Activated CD4-positive, alpha-beta T cell treated with anti-CD3 and anti-CD28 coated beads, Interleukin-2, Interleukin-6, amounts not matched to agents 100 ng/mL and 50 ng/mL, durations not matched to agents 16 hours and 8 hours (primary cell): ENCODE results near the gene OR10H5.
"Not testable (repeated sequence)": the region's sequence is repeated elsewhere in the genome, so short reads cannot be mapped to it uniquely, and the experiment has no call there.

Experiments
- DNase-seq: peaks from one replicate; pipeline ENCODE4 v3.0.0-alpha.2; 2020

OR10H5 gene

DNA sequence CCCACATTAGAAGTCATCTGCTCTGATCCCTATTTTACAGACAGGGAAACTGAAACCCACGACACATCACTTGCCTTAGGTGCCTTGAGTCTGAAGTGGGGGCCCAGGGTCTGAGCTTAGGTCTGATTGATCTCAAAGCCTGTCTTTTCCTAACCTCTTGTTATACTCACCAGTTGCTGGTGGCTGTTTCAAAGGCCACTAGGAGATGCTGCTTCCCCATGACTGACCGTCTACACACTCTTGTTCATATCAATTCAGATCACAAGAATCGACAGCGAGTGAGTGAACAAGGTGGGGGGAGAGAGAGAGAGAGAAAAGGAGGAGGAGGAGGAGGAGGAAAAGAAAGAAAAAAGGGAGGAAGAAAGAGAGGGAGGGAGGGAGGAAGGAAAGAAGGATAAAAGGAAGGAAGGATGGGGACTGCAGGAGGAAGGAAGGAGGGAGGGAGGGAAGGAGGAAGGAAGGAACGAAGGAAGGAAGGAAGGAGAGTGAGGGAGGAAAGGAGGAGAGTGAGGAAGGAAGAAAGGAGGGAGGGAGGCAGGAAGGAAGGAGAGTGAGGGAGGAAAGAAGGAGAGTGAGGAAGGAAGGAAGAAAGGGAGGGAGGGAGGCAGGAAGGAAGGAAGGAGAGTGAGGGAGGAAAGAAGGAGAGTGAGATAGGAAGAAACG is 24.7 kb downstream of the OR10H5 start:
- peak; percentile 10 for DNase-seq

DNA sequence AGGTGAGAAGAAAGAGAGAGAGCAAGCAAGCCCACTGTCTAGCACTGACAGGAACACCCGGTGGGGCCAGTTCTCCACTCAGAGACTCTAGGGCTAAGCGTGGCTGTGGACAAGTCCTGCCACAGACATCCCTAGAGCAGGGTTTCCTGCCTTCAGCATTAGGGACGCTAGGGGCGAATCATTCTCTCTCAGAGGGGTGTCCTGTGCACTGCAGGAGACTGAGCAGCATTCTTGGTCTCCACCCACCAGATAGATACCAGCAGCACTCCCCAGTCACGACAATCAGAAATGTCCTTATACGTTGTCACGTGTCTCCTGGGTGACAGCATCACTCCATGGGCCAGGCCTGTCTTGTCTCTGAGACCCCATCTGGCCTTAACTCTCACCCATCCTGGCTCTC is 26.5 kb downstream of the OR10H5 start:
- DNase-seq = no peak

DNA sequence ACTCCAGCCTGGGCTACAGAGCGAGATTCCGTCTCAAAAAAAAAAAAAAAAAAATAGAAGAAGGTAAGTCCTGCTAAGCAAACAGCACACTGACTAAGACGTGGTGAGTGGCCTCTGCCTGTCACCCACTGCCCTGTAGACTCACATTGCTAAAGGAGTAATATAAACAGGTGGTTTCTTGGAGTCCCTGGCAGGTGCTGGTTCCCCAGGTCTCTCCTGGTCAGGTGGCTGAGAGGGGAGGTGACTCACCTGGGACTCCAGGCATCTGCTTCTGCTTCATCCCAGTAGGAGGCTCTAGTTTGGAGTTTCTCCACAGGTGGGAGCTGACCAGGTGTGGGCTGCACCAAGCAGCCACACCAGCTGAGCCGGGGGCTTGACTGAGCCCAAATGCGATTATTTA is 27.8 kb downstream of the OR10H5 start, which contains the start of gene OR10H1:
Gene OR10H1, minus strand, starts transcription at position 359 of the 400 bp plus-strand sequence. CDS start 7,627 bp downstream, outside the sequence.
- no peak for DNase-seq

DNA sequence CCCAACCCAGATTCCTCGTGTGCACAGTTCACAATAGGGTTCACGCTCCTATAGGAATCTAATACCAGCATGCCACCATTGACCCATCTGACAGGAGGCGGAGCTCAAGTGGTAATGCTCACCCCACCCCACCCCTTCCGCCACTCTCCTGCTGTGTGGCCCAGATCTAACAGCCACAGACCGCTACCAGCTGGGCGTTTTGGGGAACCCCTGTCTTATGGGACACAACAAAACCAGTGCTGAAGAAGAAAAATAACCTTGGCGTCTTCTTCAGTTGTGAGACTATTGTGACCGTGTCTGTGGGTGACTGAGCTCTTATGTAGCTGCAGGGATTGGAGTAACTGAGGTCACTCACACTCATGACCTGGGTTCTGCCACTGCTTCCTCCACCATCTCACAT is 33.2 kb downstream of the OR10H5 start:
- DNase-seq = no peak

DNA sequence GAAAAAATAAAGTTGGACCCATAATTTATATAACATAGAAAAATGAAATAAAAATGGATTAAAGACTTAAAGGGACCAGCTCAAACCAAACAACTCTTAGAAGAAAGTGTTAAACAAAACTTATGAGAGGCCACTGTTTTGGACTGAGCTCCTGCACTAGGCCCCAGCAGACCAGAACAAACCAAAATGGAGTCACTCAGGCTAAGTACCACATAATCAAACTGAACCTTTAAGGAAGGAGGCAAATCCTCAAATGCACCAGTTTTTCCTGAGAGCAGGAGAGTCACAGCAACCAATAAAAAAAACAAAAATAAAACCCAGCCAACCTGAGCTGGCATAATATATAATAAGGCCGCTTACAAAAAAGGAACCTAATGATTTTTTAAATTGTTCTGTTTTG is 38.3 kb downstream of the OR10H5 start:
- DNase-seq = no peak

DNA sequence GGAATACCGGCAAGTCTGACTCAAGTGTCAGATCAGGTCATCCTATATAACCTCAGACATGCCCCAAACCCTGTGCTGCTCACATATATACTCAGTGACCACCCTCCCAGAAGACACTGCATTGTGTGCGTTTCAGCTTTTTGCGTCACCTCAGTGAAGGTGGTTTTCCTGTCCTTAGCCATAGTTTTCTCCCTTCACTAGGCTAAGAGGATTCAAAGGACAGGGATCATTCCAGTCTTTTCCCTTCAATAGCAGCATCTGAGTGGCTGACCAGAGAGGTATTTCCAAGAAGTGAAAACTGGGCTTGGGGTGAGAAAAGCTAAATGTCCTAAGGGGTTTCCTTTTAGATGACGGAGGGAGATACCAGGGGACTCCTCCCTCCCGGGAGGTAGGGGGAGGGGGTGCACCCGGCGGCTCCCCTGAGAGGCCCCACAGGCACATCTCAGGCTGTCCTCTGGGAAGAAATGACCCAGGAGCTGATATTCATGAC is 40.7 kb downstream of the OR10H5 start:
- DNase-seq = no peak

DNA sequence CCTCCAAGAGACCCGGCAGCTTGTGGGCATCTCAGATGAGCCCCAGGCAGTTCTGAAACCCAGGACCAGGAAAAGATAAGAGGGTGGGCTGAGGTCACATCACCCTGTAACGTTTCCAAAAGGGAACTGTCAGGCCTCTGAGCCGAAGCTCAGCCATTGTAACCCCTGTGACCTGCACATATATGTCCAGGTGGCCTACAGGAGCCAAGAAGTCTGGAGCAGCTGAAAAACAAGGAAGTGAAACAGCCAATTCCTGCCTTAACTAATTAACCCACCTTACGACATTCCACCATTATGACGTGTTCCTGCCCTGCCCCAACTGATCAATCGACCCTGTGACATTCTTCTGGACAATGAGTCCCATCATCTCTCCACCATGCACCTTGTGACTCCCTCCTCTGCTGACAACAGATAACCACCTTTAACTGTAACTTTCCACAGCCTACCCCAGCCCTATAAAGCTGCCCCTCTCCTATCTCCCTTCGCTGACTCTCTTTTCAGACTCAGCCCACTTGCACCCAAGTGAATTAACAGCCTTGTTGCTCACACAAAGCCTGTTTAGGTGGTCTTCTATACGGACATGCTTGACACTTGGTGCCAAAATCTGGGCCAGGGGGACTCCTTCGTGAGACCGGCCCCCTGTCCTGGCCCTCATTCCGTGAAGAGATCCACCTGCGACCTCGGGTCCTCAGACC is 41.3 kb downstream of the OR10H5 start:
- not testable (repeated sequence) for DNase-seq

DNA sequence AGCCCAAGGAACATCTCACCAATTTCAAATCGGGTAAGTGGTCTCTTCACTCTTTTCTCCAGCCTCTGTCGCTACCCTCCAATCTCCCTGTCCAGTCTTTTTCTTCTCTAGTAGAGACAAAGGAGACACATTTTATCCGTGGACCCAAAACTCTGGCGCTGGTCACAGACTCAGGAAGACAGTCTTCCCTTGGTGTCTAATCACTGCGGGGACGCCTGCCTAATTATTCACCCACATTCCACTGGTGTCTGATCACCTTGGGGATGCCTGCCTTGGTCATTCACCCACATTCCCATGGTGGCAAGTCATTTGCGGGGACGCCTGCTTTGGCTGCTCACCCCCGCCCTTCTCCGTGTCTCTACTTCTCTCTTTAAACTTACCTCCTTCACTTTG is 41.8 kb downstream of the OR10H5 start:
- no peak for DNase-seq

DNA sequence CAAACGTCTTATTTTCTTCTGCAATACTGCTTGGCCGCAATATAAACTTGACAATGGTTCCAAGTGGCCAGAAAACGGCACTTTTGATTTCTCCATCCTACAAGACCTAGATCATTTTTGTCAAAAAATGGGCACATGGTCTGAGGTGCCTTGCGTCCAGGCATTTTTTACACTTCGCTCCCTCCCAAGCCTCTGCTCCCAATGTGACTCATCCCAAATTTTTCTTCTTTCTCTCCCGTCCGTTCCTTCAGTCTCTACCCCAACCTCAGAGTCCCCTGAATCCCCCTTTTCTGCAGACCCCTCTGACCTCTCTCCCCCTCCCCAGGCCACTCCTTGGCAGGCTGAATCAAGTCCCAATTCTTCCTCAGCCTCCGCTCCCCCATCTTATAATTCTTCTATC is 42.3 kb downstream of the OR10H5 start:
- no peak for DNase-seq

DNA sequence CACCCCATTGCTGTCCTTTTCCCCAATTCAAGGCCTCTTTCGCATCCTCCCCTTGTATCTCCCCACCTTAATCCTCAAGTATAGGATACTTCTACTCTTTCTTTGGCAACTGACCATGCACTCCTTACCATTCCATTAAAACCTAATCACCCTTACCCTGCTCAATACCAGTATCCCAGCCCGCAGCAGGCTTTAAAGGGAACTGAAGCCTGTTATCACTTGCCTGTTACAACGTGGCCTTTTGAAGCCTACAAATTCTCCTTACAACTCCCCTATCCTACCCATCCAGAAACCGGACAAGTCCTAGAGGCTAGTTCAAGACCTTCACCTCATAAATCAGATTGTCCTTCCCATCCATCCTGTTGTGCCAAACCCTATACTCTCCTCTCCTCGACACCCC is 44.2 kb downstream of the OR10H5 start:
- DNase-seq = no peak

DNA sequence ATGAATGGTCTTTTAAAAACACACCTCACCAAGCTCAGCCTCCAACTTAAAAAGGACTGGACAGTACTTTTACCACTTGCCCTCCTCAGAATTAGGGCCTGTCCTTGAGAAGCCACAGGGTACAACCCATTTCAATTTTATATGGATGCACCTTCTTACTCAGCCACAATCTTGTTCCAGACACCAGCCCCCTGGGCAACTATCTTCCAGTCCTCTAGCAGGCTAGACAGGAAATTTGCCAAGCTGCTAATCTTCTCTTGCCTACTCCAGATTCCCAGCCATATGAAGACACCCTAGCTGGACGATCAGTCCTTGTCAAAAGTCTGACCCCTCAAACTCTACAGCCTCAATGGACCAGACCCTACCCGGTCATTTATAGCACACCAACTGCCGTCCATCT is 46.8 kb downstream of the OR10H5 start:
- not testable (repeated sequence) for DNase-seq

DNA sequence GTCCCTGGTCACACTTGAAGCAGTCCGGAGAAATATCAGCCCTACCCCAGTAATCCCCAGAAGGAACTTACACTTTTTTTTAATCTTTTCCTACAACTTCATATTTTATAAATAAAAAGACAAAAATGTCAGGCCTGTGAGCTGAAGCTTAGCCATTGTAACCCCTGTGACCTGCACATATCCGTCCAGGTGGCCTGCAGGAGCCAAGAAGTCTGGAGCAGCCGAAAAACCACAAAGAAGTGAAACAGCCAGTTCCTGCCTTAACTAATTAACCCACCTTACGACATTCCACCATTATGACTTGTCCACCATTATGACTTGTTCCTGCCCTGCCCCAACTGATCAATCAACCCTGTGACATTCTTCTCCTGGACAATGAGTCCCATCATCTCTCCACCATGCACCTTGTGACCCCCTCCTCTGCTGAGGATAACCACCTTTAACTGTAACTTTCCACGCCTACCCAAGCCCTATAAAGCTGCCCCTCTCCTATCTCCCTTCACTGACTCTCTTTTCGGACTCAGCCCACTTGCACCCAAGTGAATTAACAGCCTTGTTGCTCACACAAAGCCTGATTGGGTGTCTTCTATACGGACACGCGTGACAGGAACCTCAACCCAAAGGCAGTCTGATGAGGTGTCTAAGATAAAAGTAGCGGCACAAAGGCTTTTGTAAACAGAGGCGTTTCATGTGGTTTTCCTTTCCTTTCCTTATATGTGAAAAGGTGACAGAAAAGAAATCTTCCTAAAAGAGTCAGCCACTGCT is 48.3 kb downstream of the OR10H5 start:
- peak; percentile 58 for DNase-seq

DNA sequence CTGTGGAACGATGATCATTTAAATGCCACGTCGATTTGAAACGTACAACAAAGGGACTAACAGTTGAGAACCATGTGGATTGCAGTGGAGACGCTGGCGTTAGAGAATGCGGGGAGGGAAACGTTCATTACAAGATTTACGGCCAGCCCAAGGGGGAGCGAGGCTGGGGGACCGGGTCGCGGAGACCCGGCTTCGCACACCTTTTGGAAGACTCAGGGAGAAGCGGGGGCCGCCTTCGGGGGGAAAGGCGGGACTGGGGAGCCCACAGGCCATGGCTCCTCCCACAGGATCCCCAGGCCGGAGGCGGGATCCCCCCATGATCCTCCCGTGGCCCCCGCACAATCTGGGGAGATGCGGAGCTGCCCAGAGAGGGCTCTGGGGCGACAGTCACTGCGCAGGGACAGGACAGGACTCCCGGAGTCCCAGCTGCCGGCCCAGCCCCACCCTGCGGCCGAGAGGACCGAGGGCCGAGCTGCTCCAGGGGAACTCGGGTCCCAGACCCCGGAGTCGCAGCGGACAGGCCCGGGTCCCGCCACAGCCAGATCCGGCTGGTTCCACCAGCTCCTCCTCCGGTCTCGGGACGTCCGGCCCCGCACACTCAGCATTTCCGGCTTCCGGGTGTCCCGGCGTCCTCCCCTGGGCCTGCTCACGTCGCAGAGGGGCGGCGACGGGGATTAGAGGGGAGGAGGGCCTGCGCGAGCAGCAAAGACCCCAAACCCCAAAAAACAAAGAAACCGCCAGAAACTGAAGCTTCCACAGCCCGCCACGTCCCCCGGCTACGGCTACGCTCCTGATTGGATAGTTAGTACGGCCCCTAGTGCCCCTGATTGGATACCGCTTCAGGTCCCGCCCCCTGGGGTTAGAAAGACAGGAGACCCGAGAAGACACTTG is 49.1 kb downstream of the OR10H5 start:
- peak; percentile 98 for DNase-seq

DNA sequence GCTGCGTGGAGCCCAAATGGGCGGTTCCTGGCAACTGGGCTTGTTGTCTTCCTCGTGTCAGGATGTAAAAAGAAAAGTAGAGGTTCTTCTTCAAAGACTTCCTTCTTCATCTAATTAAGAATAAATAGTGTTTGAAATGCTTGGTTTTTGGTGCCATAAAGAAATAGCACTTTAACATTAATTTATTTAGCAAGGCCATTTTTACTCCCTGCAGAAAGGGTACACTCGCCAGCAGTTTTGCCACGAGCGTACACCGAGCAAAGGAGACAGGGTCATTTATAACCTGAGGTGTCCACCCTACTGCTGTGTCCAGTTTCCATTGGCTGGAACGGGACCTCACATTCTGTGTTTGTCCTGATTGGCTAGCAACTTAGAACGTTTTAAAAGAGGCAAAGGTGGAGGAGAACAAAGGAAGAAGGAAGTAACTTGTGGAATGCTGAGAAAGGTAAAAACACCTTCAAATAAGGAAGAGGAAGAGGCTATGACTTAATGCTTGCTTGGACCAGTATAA is 49.8 kb downstream of the OR10H5 start:
- no peak for DNase-seq

DNA sequence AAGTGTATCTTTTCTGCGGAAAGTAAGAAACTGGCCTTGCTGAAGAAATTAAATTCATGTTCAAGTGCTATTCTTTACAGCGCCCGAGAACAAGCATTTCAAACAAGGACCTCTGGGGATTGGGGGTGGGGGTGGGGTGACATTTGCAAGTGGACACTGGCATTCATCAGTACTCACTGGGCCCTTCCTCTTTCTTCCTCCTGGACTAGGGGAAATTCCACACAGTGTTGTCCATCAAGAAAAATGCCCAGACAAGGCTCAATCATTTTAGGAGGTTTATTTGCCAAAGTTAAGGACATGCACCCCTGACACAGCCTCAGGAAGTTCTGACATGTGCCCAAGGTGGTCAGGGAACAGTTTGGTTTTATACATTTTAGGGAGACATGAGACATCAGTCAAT is 50.9 kb downstream of the OR10H5 start:
- no peak for DNase-seq

DNA sequence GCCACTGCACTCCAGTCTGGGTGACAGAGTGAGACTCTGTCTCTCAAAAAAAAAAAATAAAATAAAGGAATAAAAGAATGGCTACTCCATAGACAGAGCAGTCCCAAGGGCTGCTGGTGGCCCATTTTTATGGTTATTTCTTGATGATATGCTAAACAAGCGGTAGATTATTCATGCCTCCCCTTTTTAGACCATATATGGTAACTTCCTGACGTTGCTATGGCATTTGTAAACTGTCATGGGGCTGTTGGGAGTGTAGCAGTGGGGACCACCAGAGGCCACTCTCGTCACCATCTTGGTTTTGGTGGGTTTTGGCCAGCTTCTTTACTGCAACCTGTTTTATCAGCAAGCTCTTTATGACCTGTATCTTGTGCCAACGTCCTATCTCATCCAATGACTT is 52.4 kb downstream of the OR10H5 start:
- not testable (repeated sequence) for DNase-seq

DNA sequence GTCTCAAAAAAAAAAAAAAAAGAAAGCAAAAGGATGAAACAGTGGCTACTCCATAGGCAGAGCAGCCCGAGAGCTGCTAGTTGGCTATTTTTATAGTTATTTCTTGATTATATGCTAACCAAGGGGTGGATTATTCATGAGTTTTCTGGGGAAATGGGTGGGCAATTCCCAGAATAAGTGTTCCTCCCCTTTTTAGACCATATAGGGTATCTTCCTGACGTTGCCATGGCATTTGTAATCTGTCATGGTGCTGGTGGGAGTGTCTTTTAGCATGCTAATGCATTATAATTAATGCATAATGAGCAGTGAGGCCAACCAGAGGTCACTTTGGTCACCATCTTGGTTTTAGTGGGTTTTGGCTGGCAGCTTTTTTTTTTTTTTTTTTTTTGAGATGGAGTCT is 53.4 kb downstream of the OR10H5 start:
- DNase-seq = no peak

DNA sequence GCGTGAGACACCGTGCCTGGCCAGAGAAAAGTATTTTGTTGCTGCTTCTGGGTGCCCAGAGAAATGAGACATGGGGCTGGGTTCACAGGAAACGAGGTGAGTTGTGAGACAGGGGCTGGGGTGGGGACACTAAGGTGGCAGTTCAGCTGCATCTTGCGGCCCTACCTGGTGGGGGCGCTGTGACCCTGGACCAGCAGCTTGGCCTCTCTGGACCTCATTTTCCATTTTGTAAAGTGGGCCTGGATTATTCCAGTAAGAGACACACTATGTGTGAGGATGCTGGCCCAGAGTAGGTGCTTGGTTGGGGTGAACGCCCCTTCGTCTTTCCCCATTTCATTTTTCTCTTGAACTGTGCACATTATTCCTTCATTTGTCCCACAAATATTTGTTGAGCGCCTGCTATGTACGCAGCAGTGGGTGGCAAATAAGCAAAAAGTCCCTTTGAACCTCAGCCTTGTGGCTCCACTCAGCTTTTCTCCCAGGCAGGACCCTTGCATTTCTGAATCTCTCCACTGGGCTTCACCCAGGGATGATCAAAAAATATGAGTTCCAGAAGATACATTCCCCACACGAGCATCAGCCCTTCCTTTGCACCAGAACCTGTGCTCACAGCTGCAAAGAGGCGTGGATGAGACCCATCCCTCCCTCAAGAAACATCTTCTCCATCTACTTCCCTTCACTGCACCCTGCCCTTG is 54.6 kb downstream of the OR10H5 start:
- peak; percentile 8 for DNase-seq

DNA sequence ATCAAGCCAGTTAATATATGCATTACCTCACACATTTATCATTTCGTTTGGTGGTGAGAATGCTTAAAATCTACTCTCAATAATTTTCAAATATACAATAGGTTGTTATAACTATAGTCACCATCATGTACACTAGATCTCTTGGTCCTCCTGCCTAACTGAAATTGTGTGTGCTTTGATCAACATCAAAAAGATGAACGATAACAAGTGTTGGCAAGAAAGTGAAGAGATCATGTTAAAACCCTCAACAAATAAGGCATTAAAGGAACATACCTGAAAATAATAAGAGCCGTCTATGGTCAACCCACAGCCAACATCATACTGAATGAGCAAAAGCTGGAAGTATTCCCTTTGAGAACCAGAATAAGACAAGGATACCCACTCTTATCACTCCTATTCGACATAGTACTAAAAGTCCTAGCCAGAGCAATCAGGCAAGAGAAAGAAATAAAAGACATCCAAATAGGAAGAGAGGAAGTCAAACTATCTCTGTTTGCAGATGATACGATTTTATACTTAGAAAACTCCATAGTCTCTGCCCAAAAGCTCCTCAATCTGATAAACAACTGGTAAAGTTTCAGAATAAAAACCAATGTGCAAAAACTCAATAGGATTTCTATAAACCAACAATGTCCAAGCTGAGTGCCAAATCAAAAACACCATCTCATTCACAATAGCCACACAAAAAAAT is 55.9 kb downstream of the OR10H5 start:
- no peak for DNase-seq

DNA sequence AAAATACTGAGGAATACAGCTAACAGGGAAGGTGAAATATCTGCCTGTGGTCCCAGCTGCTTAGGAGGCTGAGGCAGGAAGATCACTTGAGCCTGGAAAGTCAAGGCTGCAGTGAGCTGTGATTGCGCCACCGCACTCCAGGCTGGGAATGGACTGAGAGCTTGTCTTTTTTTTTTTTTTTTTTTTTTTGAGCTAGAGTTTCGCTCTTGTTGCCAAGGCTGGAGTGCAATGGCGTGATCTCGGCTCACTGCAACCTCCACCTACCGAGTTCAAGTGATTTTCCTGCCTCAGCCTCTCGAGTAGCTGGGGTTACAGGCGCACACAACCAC is 56.4 kb downstream of the OR10H5 start:
- DNase-seq = not testable (repeated sequence)

DNA sequence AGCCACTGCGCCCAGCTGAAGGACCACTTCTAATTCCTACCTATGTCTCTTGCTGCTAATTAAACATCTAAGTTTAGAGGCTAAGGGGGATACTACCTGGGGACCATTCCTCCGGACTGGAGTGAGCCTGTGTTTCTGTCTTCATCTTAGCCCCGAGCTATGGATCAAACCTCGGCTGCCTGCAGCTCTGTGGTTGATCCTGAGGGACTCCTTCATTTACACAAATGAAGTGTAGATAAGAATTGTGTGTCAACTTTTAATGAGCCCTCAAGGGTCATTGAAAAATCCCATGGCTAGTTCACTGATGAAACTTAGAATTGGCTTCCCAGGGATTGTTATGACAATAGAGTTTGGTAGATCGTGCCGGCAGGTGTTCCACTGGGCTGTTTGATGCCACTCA is 59.5 kb downstream of the OR10H5 start:
- no peak for DNase-seq
